ENCODE results near the gene COX11.

DNA sequence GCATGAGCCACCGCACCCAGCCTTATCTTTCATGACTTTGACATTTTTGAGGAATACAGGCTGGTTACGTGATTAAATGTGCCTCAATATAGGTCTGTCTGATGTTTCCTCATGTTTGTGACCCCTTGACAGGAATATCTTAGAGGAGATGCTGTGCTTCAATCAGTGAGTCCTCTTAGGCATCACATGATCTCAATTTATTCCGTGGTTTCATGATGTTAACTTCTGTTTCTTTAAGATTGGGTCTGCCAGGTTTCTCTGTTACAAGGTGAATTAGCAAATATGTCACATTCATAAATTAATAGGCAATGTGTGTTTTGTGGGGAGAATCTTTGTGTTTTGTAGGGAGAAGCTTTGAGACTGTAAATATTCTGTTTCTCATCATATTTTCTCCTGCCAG is 3.4 kb upstream of the COX11 start:
- TF ChIP-seq, protein P1, sequence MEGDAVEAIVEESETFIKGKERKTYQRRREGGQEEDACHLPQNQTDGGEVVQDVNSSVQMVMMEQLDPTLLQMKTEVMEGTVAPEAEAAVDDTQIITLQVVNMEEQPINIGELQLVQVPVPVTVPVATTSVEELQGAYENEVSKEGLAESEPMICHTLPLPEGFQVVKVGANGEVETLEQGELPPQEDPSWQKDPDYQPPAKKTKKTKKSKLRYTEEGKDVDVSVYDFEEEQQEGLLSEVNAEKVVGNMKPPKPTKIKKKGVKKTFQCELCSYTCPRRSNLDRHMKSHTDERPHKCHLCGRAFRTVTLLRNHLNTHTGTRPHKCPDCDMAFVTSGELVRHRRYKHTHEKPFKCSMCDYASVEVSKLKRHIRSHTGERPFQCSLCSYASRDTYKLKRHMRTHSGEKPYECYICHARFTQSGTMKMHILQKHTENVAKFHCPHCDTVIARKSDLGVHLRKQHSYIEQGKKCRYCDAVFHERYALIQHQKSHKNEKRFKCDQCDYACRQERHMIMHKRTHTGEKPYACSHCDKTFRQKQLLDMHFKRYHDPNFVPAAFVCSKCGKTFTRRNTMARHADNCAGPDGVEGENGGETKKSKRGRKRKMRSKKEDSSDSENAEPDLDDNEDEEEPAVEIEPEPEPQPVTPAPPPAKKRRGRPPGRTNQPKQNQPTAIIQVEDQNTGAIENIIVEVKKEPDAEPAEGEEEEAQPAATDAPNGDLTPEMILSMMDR (conservative IDR thresholded peaks at IDR 0.05 in 1 of 2, IDR thresholded peaks at IDR 0.05 in 1 of 2; ENCODE audit: extremely low read depth in 1 of 2, insufficient read depth in 1 of 2, low read depth in 1 of 2, low read length in 2 of 2) = no peak
- TF ChIP-seq EZH2 (IDR thresholded peaks at IDR 0.05; ENCODE audit: borderline replicate concordance, low read length) = no peak
